IMR-90 (cell line): ENCODE measurements around the gene NRSN1.

ENCODE experiments used
- MXI1 ChIP-seq: IDR thresholded peaks from 2 replicates; pipeline ENCODE4 v1.6.1; 2012; ENCODE audit warnings: low read depth, mild to moderate bottlenecking, low read length, moderate library complexity, borderline replicate concordance
- NFE2L2 ChIP-seq: fragments of 150-350 bp; IDR thresholded peaks from 2 replicates; pipeline ENCODE4 v1.6.1; 2016; ENCODE audit warnings: low read depth, mild to moderate bottlenecking, low read length
- POLR2A ChIP-seq: IDR thresholded peaks from 2 replicates; pipeline ENCODE4 v1.6.1; 2012; ENCODE audit warnings: mild to moderate bottlenecking, low read depth, low read length
- SMC3 ChIP-seq: fragments of 150-350 bp; IDR thresholded peaks from 2 replicates; pipeline ENCODE4 v1.6.1; 2016; ENCODE audit warnings: low read depth, mild to moderate bottlenecking, antibody characterized with exemption, low read length, moderate library complexity
- TF ChIP-seq, protein P1 (sequence below): conservative IDR thresholded peaks from 2 replicates; pipeline ENCODE4 v1.5.1; 2012; ENCODE audit warnings: mild to moderate bottlenecking, low read depth, low read length, improper control_type of control experiment

- no peak for TF ChIP-seq NFE2L2
- TF ChIP-seq, protein P1, sequence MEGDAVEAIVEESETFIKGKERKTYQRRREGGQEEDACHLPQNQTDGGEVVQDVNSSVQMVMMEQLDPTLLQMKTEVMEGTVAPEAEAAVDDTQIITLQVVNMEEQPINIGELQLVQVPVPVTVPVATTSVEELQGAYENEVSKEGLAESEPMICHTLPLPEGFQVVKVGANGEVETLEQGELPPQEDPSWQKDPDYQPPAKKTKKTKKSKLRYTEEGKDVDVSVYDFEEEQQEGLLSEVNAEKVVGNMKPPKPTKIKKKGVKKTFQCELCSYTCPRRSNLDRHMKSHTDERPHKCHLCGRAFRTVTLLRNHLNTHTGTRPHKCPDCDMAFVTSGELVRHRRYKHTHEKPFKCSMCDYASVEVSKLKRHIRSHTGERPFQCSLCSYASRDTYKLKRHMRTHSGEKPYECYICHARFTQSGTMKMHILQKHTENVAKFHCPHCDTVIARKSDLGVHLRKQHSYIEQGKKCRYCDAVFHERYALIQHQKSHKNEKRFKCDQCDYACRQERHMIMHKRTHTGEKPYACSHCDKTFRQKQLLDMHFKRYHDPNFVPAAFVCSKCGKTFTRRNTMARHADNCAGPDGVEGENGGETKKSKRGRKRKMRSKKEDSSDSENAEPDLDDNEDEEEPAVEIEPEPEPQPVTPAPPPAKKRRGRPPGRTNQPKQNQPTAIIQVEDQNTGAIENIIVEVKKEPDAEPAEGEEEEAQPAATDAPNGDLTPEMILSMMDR, result no peak
- TF ChIP-seq POLR2A, result no peak
- no peak for TF ChIP-seq SMC3
- TF ChIP-seq MXI1, result no peak
Observed at GRCh38 chr6:24093381-24093780, 32.6 kb upstream of the NRSN1 start.
